Smooth muscle cell (in vitro differentiated cells): ENCODE results near the gene ZNRD2. TPM values are rescaled to one million over a fixed set of nuclear protein-coding genes. Genes with fewer than 3 reads are reported as not detected.

Source experiments
- DNase-seq: peaks from one replicate; lab custom pipeline; 2025; ENCODE audit not compliant: unreplicated experiment; lab: John Stamatoyannopoulos, UW
- H2AFZ ChIP-seq: fragments of 200-600 bp; sonication (generic); 2 replicates; pipeline ENCODE4 v1.6.0; 2016; ENCODE audit warnings: antibody characterized with exemption, low read depth, mild to moderate bottlenecking
- H3F3A ChIP-seq: fragments of 200-600 bp; sonication (generic); 2 replicates; pipeline ENCODE4 v1.6.0; 2017; ENCODE audit warnings: antibody characterized with exemption, low read depth
- H3K27ac ChIP-seq: fragments of 200-600 bp; sonication (generic); 2 replicates; pipeline ENCODE4 v1.5.1; 2016; ENCODE audit warnings: low read depth, mild to moderate bottlenecking
- H3K27me3 ChIP-seq: fragments of 200-600 bp; sonication (generic); 2 replicates; pipeline ENCODE4 v1.6.1; 2016; ENCODE audit warnings: low read depth, mild to moderate bottlenecking
- H3K36me3 ChIP-seq: fragments of 200-600 bp; sonication (generic); 2 replicates; pipeline ENCODE4 v1.5.1; 2016; ENCODE audit warnings: low read depth
- H3K4me1 ChIP-seq: fragments of 200-600 bp; sonication (generic); 2 replicates; pipeline ENCODE4 v1.5.1; 2016; ENCODE audit warnings: low read depth
- H3K4me2 ChIP-seq: fragments of 200-600 bp; sonication (generic); 2 replicates; pipeline ENCODE4 v1.6.0; 2016; ENCODE audit warnings: mild to moderate bottlenecking
- H3K4me3 ChIP-seq: fragments of 200-600 bp; sonication (generic); 2 replicates; pipeline ENCODE4 v1.5.1; 2016; ENCODE audit warnings: mild to moderate bottlenecking
- H3K79me2 ChIP-seq: fragments of 200-600 bp; sonication (generic); 2 replicates; pipeline ENCODE4 v1.6.0; 2016; ENCODE audit warnings: low read depth, mild to moderate bottlenecking
- H3K9ac ChIP-seq: fragments of 200-600 bp; sonication (generic); 2 replicates; pipeline ENCODE4 v1.6.0; 2016; ENCODE audit warnings: low read depth
- H3K9me3 ChIP-seq: fragments of 200-600 bp; sonication (generic); replicated peaks from 2 replicates; pipeline ENCODE4 v1.5.1; 2016; ENCODE audit warnings: low read depth
- H4K20me1 ChIP-seq: fragments of 200-600 bp; sonication (generic); 2 replicates; pipeline ENCODE4 v1.6.0; 2016; ENCODE audit warnings: low read depth
- CTCF ChIP-seq: fragments of 200-600 bp; sonication (generic); IDR thresholded peaks from 2 replicates; pipeline ENCODE4 v1.5.1; 2017; ENCODE audit warnings: borderline replicate concordance, mild to moderate bottlenecking, antibody characterized with exemption; ENCODE audit not compliant: insufficient read depth, poor library complexity, severe bottlenecking
- whole genome bisulfite sequencing: methylation state at CpG from one replicate; pipeline ENCODE4 v1.1.7; 2016; ENCODE audit warnings: low lambda C conversion rate; 5-methylcytosine and 5-hydroxymethylcytosine counted together
- polyA plus RNA-seq: library from polyadenylated mRNA; unstranded; fragments of >200 nt; fragmentation: Nextera tagmentation; extraction: Ambion mirVana; gene quantifications from 2 replicates; pipeline ENCODE4 v1.2.1, GENCODE V29; 2016
- total RNA-seq: library from RNA; depleted of rRNA; stranded (reverse); fragments of >200 nt; gene quantifications from 2 replicates; pipeline ENCODE4 v1.2.3, GENCODE V29; 2014

ZNRD2 gene
- total and polyA plus RNA-seq, 2 experiments from 2014 or later = 55.5 to 105 TPM

- H3K36me3 ChIP-seq = no peaks in the 10 kb centered on the region
- no peak overlapping the region for H3K4me3 ChIP-seq
- no peak overlapping the region for H3K4me2 ChIP-seq
- peaks cover 10% of the 10 kb centered on the region for H3F3A ChIP-seq
- H3K27me3 ChIP-seq = no peaks in the 10 kb centered on the region
- no peak for TF ChIP-seq CTCF
- H3K4me1 ChIP-seq = peaks cover 8% of the 10 kb centered on the region
- 38% methylated on average over 15 of the region's 37 CpGs for WGBS
- no peak overlapping the region for H2AFZ ChIP-seq
- no peak overlapping the region for H3K9ac ChIP-seq
- no peak for DNase-seq
- H3K9me3 ChIP-seq = no peaks in the 10 kb centered on the region
- H4K20me1 ChIP-seq = peaks cover 10% of the 10 kb centered on the region
- peaks cover 5% of the 10 kb centered on the region for H3K79me2 ChIP-seq
- H3K27ac ChIP-seq = no peak overlapping the region
Observed at GRCh38 chr11:65553301-65554001, 16.8 kb upstream of the ZNRD2 start.

GRCh38 chr11:65554057-65554818 lies 16.0 kb upstream of the ZNRD2 start:
- Histone ChIP-seq H2AFZ (no peak overlapping the region), H4K20me1 (peaks cover 10% of the 10 kb centered on the region), H3K4me2 (no peak overlapping the region), H3K36me3 (no peaks in the 10 kb centered on the region), H3F3A (peaks cover 17% of the 10 kb centered on the region), H3K79me2 (peaks cover 5% of the 10 kb centered on the region), H3K9ac (no peak overlapping the region), H3K4me1 (peaks cover 16% of the 10 kb centered on the region), H3K9me3 (no peaks in the 10 kb centered on the region), H3K4me3 (no peak overlapping the region), H3K27ac (no peak overlapping the region), H3K27me3 (no peaks in the 10 kb centered on the region)
- no peak for DNase-seq
- 78% methylated on average over 27 of the region's 27 CpGs for WGBS
- TF ChIP-seq CTCF = no peak

GRCh38 chr11:65554842-65555430 lies 15.3 kb upstream of the ZNRD2 start:
- H3K27me3 ChIP-seq = no peaks in the 10 kb centered on the region
- H2AFZ ChIP-seq = no peak overlapping the region
- no peak overlapping the region for H3K27ac ChIP-seq
- H3K36me3 ChIP-seq = no peaks in the 10 kb centered on the region
- H3K4me2 ChIP-seq = no peak overlapping the region
- peaks cover 16% of the 10 kb centered on the region for H3K4me1 ChIP-seq
- no peak for TF ChIP-seq CTCF
- peaks cover 5% of the 10 kb centered on the region for H3K79me2 ChIP-seq
- H3K4me3 ChIP-seq = no peak overlapping the region
- no peak overlapping the region for H3K9ac ChIP-seq
- 95% methylated on average over 4 of the region's 4 CpGs for WGBS
- peaks cover 10% of the 10 kb centered on the region for H4K20me1 ChIP-seq
- H3K9me3 ChIP-seq = no peaks in the 10 kb centered on the region
- no peak for DNase-seq
- H3F3A ChIP-seq = peaks cover 24% of the 10 kb centered on the region
